HepG2 (cell line): Measurements from ENCODE around the gene OR8D1. TPM values are rescaled to one million over a fixed set of nuclear protein-coding genes. Genes with fewer than 3 reads are reported as not detected.

Source experiments
- ATAC-seq: fragments of 200-7000 bp; cut with Tn5 transposase; 3 replicates; pipeline ENCODE4 v1.9.1; 2020; ENCODE audit warnings: mild to moderate bottlenecking, moderate library complexity
- BruUV-seq: library from RNA; stranded (reverse); fragments of 400-500 nt; replicated peaks from 2 replicates; lab custom pipeline; 2021; lab: Mats Ljungman, UMichigan
- CTCF ChIA-PET: fragments of 300-600 bp; formaldehyde crosslinking; extraction: SDS; loops from one replicate; lab custom pipeline; 2021; ENCODE audit warnings: low total read pairs, inconsistent platforms, low intra/inter-chr PET ratio; lab: Yijun Ruan, JAX
- POLR2A ChIA-PET: fragments of 350-600 bp; sonication (Branson Sonifier 250); formaldehyde crosslinking; loops from one replicate; lab custom pipeline; 2020; ENCODE audit warnings: antibody characterized with exemption, inconsistent platforms; lab: Yijun Ruan, JAX
- DNase-seq: peaks from one replicate; pipeline ENCODE4 v3.0.0-alpha.2; 2015; ENCODE audit warnings: low spot score
- FAIRE-seq: peaks from 3 replicates; lab custom pipeline; 2011; peaks lifted over from hg19 to GRCh38; lab: Jason Lieb, UNC
- H2AFZ ChIP-seq: one replicate; pipeline ENCODE4 v1.6.1; 2011; ENCODE audit warnings: low read length, inconsistent platforms
- H3K27ac ChIP-seq: fragments of 300-600 bp; 3 replicates; pipeline ENCODE4 v1.8.0; 2011; ENCODE audit warnings: mixed run types, mild to moderate bottlenecking, mixed read lengths, low read length, inconsistent platforms; ENCODE audit not compliant: insufficient read depth; ENCODE audit errors: extremely low read length
- H3K27me3 ChIP-seq, 2 experiments: fragments of 200-600 bp in 1 of 2; 2 replicates in 1 of 2; 3 replicates in 1 of 2; pipeline versions ENCODE4 v1.6.0 to v1.8.0; 2011; ENCODE audit warnings: low read length in 2 of 2, mild to moderate bottlenecking in 2 of 2, moderate library complexity in 2 of 2, inconsistent platforms in 1 of 2; ENCODE audit not compliant: insufficient read depth in 2 of 2, control insufficient read depth in 1 of 2
- H3K36me3 ChIP-seq, 2 experiments: fragments of 200-600 bp in 1 of 2; replicated peaks in 1 of 2; 2 replicates in 1 of 2; 3 replicates in 1 of 2; pipeline versions ENCODE4 v1.5.1 to v1.8.0; 2011; ENCODE audit warnings: low read length in 2 of 2, inconsistent platforms in 1 of 2; ENCODE audit not compliant: insufficient read depth in 2 of 2, control insufficient read depth in 1 of 2
- H3K4me1 ChIP-seq: 2 replicates; pipeline ENCODE4 v1.5.1; 2012; ENCODE audit warnings: low read length, inconsistent platforms; ENCODE audit not compliant: insufficient read depth
- H3K4me2 ChIP-seq: 2 replicates; pipeline ENCODE4 v1.6.0; 2011; ENCODE audit warnings: low read depth, low read length, inconsistent platforms
- H3K4me3 ChIP-seq, 3 experiments: fragments of 200-600 bp in 1 of 3; sonication (generic), shearing (Covaris generic) in 1 of 3; replicated peaks in 1 of 3; 2 replicates each; pipeline ENCODE4 v1.5.1; 2011 to 2016; ENCODE audit warnings: low read length in 3 of 3, inconsistent platforms in 2 of 3, low read depth in 2 of 3, mild to moderate bottlenecking in 2 of 3, control low read depth in 1 of 3, mixed read lengths in 1 of 3; ENCODE audit not compliant: insufficient read depth in 1 of 3
- H3K79me2 ChIP-seq: one replicate; pipeline ENCODE4 v1.6.1; 2011; ENCODE audit warnings: low read length, inconsistent platforms; ENCODE audit not compliant: insufficient read depth
- H3K9ac ChIP-seq: 2 replicates; pipeline ENCODE4 v1.6.0; 2011; ENCODE audit warnings: mild to moderate bottlenecking, low read depth, low read length, inconsistent platforms; ENCODE audit not compliant: insufficient read depth
- H3K9me3 ChIP-seq: 2 replicates; pipeline ENCODE4 v1.5.1; 2012; ENCODE audit warnings: mild to moderate bottlenecking, low read length
- H4K20me1 ChIP-seq: 2 replicates; pipeline ENCODE4 v1.6.0; 2011; ENCODE audit warnings: inconsistent platforms, mild to moderate bottlenecking, low read length, moderate library complexity; ENCODE audit not compliant: insufficient read depth
- AFF4 ChIP-seq: sonication (generic); formaldehyde crosslinking; IDR thresholded peaks from 2 replicates; pipeline ENCODE4 v1.4.0; 2020; ENCODE audit warnings: missing genetic modification reagents
- ATRX ChIP-seq: sonication (generic); formaldehyde crosslinking; IDR thresholded peaks from 2 replicates; pipeline ENCODE4 v1.4.0; 2020; ENCODE audit warnings: missing genetic modification reagents, borderline replicate concordance
- HHEX ChIP-seq: IDR thresholded peaks from 2 replicates; pipeline ENCODE4 v1.6.1; 2016; ENCODE audit warnings: control low read depth
- HOXA9 ChIP-seq: sonication (generic); formaldehyde crosslinking; IDR thresholded peaks from 2 replicates; pipeline ENCODE4 v1.8.1; 2022; ENCODE audit warnings: missing genetic modification reagents, mild to moderate bottlenecking, moderate library complexity, borderline replicate concordance
- NRL ChIP-seq: sonication (generic); formaldehyde crosslinking; IDR thresholded peaks from 2 replicates; pipeline ENCODE4 v1.5.0; 2020; ENCODE audit warnings: missing genetic modification reagents, mild to moderate bottlenecking, moderate library complexity, borderline replicate concordance
- PAF1 ChIP-seq: IDR thresholded peaks from 2 replicates; pipeline ENCODE4 v1.6.1; 2016; ENCODE audit warnings: missing genetic modification reagents, missing compliant biosample characterization
- PAXIP1 ChIP-seq: sonication (generic); formaldehyde crosslinking; conservative IDR thresholded peaks from 2 replicates; pipeline ENCODE4 v1.4.0; 2020; ENCODE audit warnings: mild to moderate bottlenecking, missing genetic modification reagents, moderate library complexity
- RNF2 ChIP-seq: fragments of 450-650 bp; conservative IDR thresholded peaks from 2 replicates; pipeline ENCODE4 v1.6.1; 2016; ENCODE audit warnings: low read depth
- SMC3 ChIP-seq: IDR thresholded peaks from 2 replicates; pipeline ENCODE4 v1.6.1; 2011; ENCODE audit warnings: low read length, improper control_type of control experiment
- SNRNP70 ChIP-seq: fragments of 200-400 bp; formaldehyde crosslinking; IDR thresholded peaks from 2 replicates; pipeline ENCODE4 v1.6.1; 2017; ENCODE audit warnings: mild to moderate bottlenecking, low read depth, low read length, moderate library complexity
- ZNF329 ChIP-seq: sonication (generic); formaldehyde crosslinking; IDR thresholded peaks from 2 replicates; pipeline ENCODE4 v1.9.0; 2021; ENCODE audit warnings: low read depth, mild to moderate bottlenecking, missing genetic modification reagents
- ZNF354B ChIP-seq: sonication (generic); formaldehyde crosslinking; IDR thresholded peaks from 2 replicates; pipeline ENCODE4 v1.8.0; 2022; ENCODE audit warnings: mild to moderate bottlenecking, missing genetic modification reagents
- ZNF607 ChIP-seq: sonication (generic); formaldehyde crosslinking; IDR thresholded peaks from 2 replicates; pipeline ENCODE4 v1.5.1; 2020; ENCODE audit warnings: missing genetic modification reagents, mild to moderate bottlenecking, borderline replicate concordance
- ZNF766 ChIP-seq: sonication (generic); formaldehyde crosslinking; IDR thresholded peaks from 2 replicates; pipeline ENCODE4 v1.5.0; 2020; ENCODE audit warnings: missing genetic modification reagents, borderline replicate concordance
- ZNF772 ChIP-seq: sonication (generic); formaldehyde crosslinking; IDR thresholded peaks from 2 replicates; pipeline ENCODE4 v1.5.0; 2020; ENCODE audit warnings: mild to moderate bottlenecking, missing genetic modification reagents
- WGBS: methylation state at CpG from one replicate; pipeline ENCODE4 v1.1.6; 2017; ENCODE audit warnings: low lambda C conversion rate; 5-methylcytosine and 5-hydroxymethylcytosine counted together
- in situ Hi-C: cut with HindIII; loops from 2 replicates; pipeline ENCODE4 v1.10.0; 2017; ENCODE audit warnings: low pct_unique_long_range_greater_than_20kb; ENCODE audit not compliant: extremely low pct_ligation_motif_present
- intact Hi-C: fragments of 100-400 bp; cut with micrococcal nuclease; formaldehyde crosslinking; loops from one replicate; pipeline ENCODE4 v1.10.0; 2022; ENCODE audit not compliant: unreplicated experiment
- polyA plus RNA-seq, 8 experiments: library from polyadenylated mRNA; depleted of rRNA in 3 of 8; stranded (reverse) in 7 of 8; unstranded in 1 of 8; fragments of >200 nt; fragmentation: Illumina TruSeq in 4 of 8; extraction: Trizol in 4 of 8; gene quantifications; 2 replicates each; pipeline versions ENCODE4 v1.2.1 to v1.2.3, GENCODE V29; 2011 to 2016; ENCODE audit warnings: low read depth in 4 of 8, missing spikeins in 1 of 8, mixed read lengths in 1 of 8; ENCODE audit not compliant: insufficient read depth in 1 of 8
- total RNA-seq, 5 experiments: library from RNA; depleted of rRNA; stranded (reverse); fragments of >200 nt; fragmentation: Illumina TruSeq; extraction: Trizol; gene quantifications; 2 replicates each; pipeline ENCODE4 v1.2.3, GENCODE V29; 2016; ENCODE audit warnings: low read depth in 1 of 5
- TF ChIP-seq, protein P1 (sequence below): sonication (generic); formaldehyde crosslinking; IDR thresholded peaks from 2 replicates; pipeline ENCODE4 v1.9.0; 2021; ENCODE audit warnings: missing genetic modification reagents, mild to moderate bottlenecking, borderline replicate concordance
- TF ChIP-seq, protein P2 (sequence below): sonication (generic); formaldehyde crosslinking; conservative IDR thresholded peaks from 2 replicates; pipeline ENCODE4 v1.4.0; 2020; ENCODE audit warnings: missing genetic modification reagents

The OR8D1 gene
- total and polyA plus RNA-seq, 2 of the 13 experiments (the other 11 are each of a cell fraction or from before 2014, with no cell fraction given): not detected

GRCh38 chr11:124340142-124340447 lies 26.3 kb upstream of the OR8D1 start:
- peak; percentile 64 for DNase-seq
- Histone ChIP-seq H3K9ac (no peak overlapping the region), H3K4me2 (no peak overlapping the region), H3K4me3 (no peak overlapping the region), H2AFZ (no peak overlapping the region), H3K27me3 (no peaks in the 10 kb centered on the region), H3K36me3 (no peaks in the 10 kb centered on the region), H4K20me1 (no peaks in the 10 kb centered on the region), H3K27ac (no peak overlapping the region), H3K79me2 (no peaks in the 10 kb centered on the region), H3K9me3 (no peaks in the 10 kb centered on the region), H3K4me1 (peaks cover 23% of the 10 kb centered on the region)
- peak; percentile 97 for ATAC-seq
- BruUV-seq: no TSS peak
- ChIA-PET CTCF (no interaction called here), POLR2A (no interaction called here)
- in situ Hi-C loops: no loop called here
- FAIRE-seq: peak; percentile 76
- 0% methylated on average over 2 of the region's 2 CpGs for WGBS
- intact Hi-C loops: no loop called here
- TF ChIP-seq ZNF607 (CRISPR knock-in tag) (no peak), HOXA9 (no peak), ZNF772 (CRISPR knock-in tag) (peak; percentile 74; the same call in 1 of the 2 replicates), ATRX (CRISPR knock-in tag) (no peak), PAXIP1 (CRISPR knock-in tag) (peak; percentile 43), RNF2 (no peak), PAF1 (CRISPR knock-in tag) (no peak), HHEX (no peak), ZNF354B (CRISPR knock-in tag) (no peak), ZNF329 (CRISPR knock-in tag) (no peak), AFF4 (CRISPR knock-in tag) (no peak), SNRNP70 (no peak), SMC3 (no peak), NRL (CRISPR knock-in tag) (no peak), ZNF766 (CRISPR knock-in tag) (no peak)
- TF ChIP-seq, protein P1, sequence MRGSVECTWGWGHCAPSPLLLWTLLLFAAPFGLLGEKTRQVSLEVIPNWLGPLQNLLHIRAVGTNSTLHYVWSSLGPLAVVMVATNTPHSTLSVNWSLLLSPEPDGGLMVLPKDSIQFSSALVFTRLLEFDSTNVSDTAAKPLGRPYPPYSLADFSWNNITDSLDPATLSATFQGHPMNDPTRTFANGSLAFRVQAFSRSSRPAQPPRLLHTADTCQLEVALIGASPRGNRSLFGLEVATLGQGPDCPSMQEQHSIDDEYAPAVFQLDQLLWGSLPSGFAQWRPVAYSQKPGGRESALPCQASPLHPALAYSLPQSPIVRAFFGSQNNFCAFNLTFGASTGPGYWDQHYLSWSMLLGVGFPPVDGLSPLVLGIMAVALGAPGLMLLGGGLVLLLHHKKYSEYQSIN (CRISPR knock-in tag): no peak
- TF ChIP-seq, protein P2, sequence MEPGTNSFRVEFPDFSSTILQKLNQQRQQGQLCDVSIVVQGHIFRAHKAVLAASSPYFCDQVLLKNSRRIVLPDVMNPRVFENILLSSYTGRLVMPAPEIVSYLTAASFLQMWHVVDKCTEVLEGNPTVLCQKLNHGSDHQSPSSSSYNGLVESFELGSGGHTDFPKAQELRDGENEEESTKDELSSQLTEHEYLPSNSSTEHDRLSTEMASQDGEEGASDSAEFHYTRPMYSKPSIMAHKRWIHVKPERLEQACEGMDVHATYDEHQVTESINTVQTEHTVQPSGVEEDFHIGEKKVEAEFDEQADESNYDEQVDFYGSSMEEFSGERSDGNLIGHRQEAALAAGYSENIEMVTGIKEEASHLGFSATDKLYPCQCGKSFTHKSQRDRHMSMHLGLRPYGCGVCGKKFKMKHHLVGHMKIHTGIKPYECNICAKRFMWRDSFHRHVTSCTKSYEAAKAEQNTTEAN (CRISPR knock-in tag): no peak
